Endodermal cell (in vitro differentiated cells): ENCODE measurements around the gene CCDC88C. TPM values are rescaled to one million over a fixed set of nuclear protein-coding genes. Genes with fewer than 3 reads are reported as not detected.

Experiments used
- DNase-seq: peaks from one replicate; pipeline ENCODE4 v3.0.0-alpha.2; 2017
- H3K27ac ChIP-seq: 2 replicates; pipeline ENCODE4 v1.5.1; 2013; ENCODE audit warnings: mild to moderate bottlenecking, low read depth, low read length, moderate library complexity
- H3K27me3 ChIP-seq: 2 replicates; pipeline ENCODE4 v1.6.1; 2013; ENCODE audit warnings: mild to moderate bottlenecking, low read length, moderate library complexity; ENCODE audit not compliant: insufficient read depth, control insufficient read depth, poor library complexity, severe bottlenecking
- H3K36me3 ChIP-seq: 2 replicates; pipeline ENCODE4 v1.7.0; 2013; ENCODE audit warnings: mild to moderate bottlenecking, low read length, moderate library complexity; ENCODE audit not compliant: control insufficient read depth, insufficient read depth
- H3K4me1 ChIP-seq: one replicate; pipeline ENCODE4 v1.7.0; 2013; ENCODE audit warnings: low read length; ENCODE audit not compliant: control insufficient read depth, insufficient read depth
- H3K4me3 ChIP-seq: 2 replicates; pipeline ENCODE4 v1.5.1; 2013; ENCODE audit warnings: mild to moderate bottlenecking, low read length, moderate library complexity
- H3K9ac ChIP-seq: 2 replicates; pipeline ENCODE4 v1.6.1; 2013; ENCODE audit warnings: mild to moderate bottlenecking, low read length, moderate library complexity; ENCODE audit not compliant: poor library complexity, severe bottlenecking; ENCODE audit errors: extremely low read depth
- H3K9me3 ChIP-seq: 2 replicates; pipeline ENCODE4 v1.6.1; 2013; ENCODE audit warnings: mild to moderate bottlenecking, low read length, moderate library complexity; ENCODE audit not compliant: control insufficient read depth
- H3K27ac Mint-ChIP-seq: 2 replicates; pipeline ENCODE4 v1.8.0; 2020; ENCODE audit warnings: mixed read lengths
- H3K27me3 Mint-ChIP-seq: 2 replicates; pipeline ENCODE4 v1.8.0; 2021; ENCODE audit warnings: mild to moderate bottlenecking, mixed read lengths; ENCODE audit not compliant: insufficient read depth
- H3K36me3 Mint-ChIP-seq: 2 replicates; pipeline ENCODE4 v1.8.0; 2020; ENCODE audit warnings: low read depth, mixed read lengths
- H3K4me1 Mint-ChIP-seq: 2 replicates; pipeline ENCODE4 v1.8.0; 2020; ENCODE audit warnings: mixed read lengths
- H3K4me3 Mint-ChIP-seq: 2 replicates; pipeline ENCODE4 v1.8.0; 2020; ENCODE audit warnings: mild to moderate bottlenecking, moderate library complexity, mixed read lengths
- H3K9me3 Mint-ChIP-seq: 2 replicates; pipeline ENCODE4 v1.8.0; 2020; ENCODE audit warnings: mild to moderate bottlenecking, mixed read lengths
- CTCF ChIP-seq: fragments of 200-600 bp; sonication (generic); conservative IDR thresholded peaks from 2 replicates; pipeline ENCODE4 v1.5.0; 2021; ENCODE audit warnings: antibody characterized with exemption, mild to moderate bottlenecking
- WGBS, 2 experiments: methylation state at CpG; one replicate each; pipeline versions ENCODE4 v1.1.5 to v1.1.7; 2013; ENCODE audit warnings: missing lambda C conversion rate in 2 of 2, mixed read lengths in 1 of 2; ENCODE audit not compliant: insufficient coverage in 1 of 2, insufficient read length in 1 of 2; 5-methylcytosine and 5-hydroxymethylcytosine counted together
- total RNA-seq, 2 donors: library from RNA; stranded (reverse); fragmentation: NEBNext Ultra II Directional in 1 of 2; extraction: Animal tissue kit (Norgen Biotek cat#: 25700) in 1 of 2; gene quantifications; 2 replicates in 1 of 2; 3 replicates in 1 of 2; pipeline ENCODE4 v1.2.1, GENCODE V29; 2021

Gene CCDC88C
- total RNA-seq, 2 donors from 2014 or later, result 50.0 to 50.5 TPM

- H3K36me3 ChIP-seq, result peaks cover 7% of the 10 kb centered on the region
Observed at GRCh38 chr14:91405241-91405721, 12.3 kb downstream of the CCDC88C start.

GRCh38 chr14:91402771-91403600, 14.6 kb downstream of the CCDC88C start:
- 92 to 98% methylated on average over 13 to 18 of the region's 18 CpGs for WGBS, 2 experiments
- Mint-ChIP-seq H3K4me3 (no peak overlapping the region), H3K9me3 (no peaks in the 10 kb centered on the region), H3K4me1 (peaks cover 32% of the 10 kb centered on the region), H3K27me3 (no peaks in the 10 kb centered on the region), H3K36me3 (peaks cover 18% of the 10 kb centered on the region), H3K27ac (peak overlapping the region; percentile 71)
- Histone ChIP-seq H3K9ac (no peak overlapping the region), H3K27me3 (no peaks in the 10 kb centered on the region), H3K27ac (no peak overlapping the region), H3K36me3 (peaks cover under 1% of the 10 kb centered on the region), H3K9me3 (no peaks in the 10 kb centered on the region), H3K4me1 (peaks cover 2% of the 10 kb centered on the region), H3K4me3 (no peak overlapping the region)
- no peak for TF ChIP-seq CTCF
- DNase-seq, result no peak

More at GRCh38 chr14:91405241-91405721, 12.3 kb downstream of the CCDC88C start:
- Histone ChIP-seq H3K4me3 (no peak overlapping the region), H3K27me3 (no peaks in the 10 kb centered on the region), H3K27ac (no peak overlapping the region), H3K9ac (no peak overlapping the region), H3K9me3 (no peaks in the 10 kb centered on the region), H3K4me1 (peaks cover 2% of the 10 kb centered on the region)
- Mint-ChIP-seq H3K4me3 (no peak overlapping the region), H3K4me1 (peaks cover 26% of the 10 kb centered on the region), H3K27me3 (no peaks in the 10 kb centered on the region), H3K27ac (no peak overlapping the region), H3K9me3 (no peaks in the 10 kb centered on the region), H3K36me3 (peaks cover 34% of the 10 kb centered on the region)
- no peak for DNase-seq
- no peak for TF ChIP-seq CTCF
- WGBS, 2 experiments, result 90 to 92% methylated on average over 2 to 11 of the region's 14 CpGs

GRCh38 chr14:91402348-91402747, 15.3 kb downstream of the CCDC88C start:
- H3K9ac ChIP-seq, result no peak overlapping the region
- TF ChIP-seq CTCF, result no peak
- H3K27me3 Mint-ChIP-seq, result no peaks in the 10 kb centered on the region
- H3K36me3 ChIP-seq, result no peaks in the 10 kb centered on the region
- peaks cover 4% of the 10 kb centered on the region for H3K4me1 ChIP-seq
- peaks cover 39% of the 10 kb centered on the region for H3K4me1 Mint-ChIP-seq
- no peaks in the 10 kb centered on the region for H3K9me3 ChIP-seq
- no peaks in the 10 kb centered on the region for H3K27me3 ChIP-seq
- peaks cover 12% of the 10 kb centered on the region for H3K36me3 Mint-ChIP-seq
- 86 to 100% methylated on average over 2 to 3 of the region's 6 CpGs for WGBS, 2 experiments
- no peak for DNase-seq
- H3K9me3 Mint-ChIP-seq, result no peaks in the 10 kb centered on the region
- H3K4me3 ChIP-seq, result no peak overlapping the region
- peak overlapping the region; percentile 3 for H3K27ac Mint-ChIP-seq
- no peak overlapping the region for H3K27ac ChIP-seq
- no peak overlapping the region for H3K4me3 Mint-ChIP-seq
